Hepatocyte (in vitro differentiated cells): ENCODE results near the gene AEN. TPM values are rescaled to one million over a fixed set of nuclear protein-coding genes. Genes with fewer than 3 reads are reported as not detected.

ENCODE experiments used
- DNase-seq: peaks from one replicate; pipeline ENCODE4 v3.0.0-alpha.2; 2016; ENCODE audit warnings: low spot score
- H2AFZ ChIP-seq: fragments of 200-600 bp; sonication (generic); 2 replicates; pipeline ENCODE4 v1.6.0; 2016; ENCODE audit warnings: antibody characterized with exemption, mild to moderate bottlenecking
- H3K27ac ChIP-seq: fragments of 200-600 bp; sonication (generic); 2 replicates; pipeline ENCODE4 v1.5.1; 2016; ENCODE audit warnings: mild to moderate bottlenecking
- H3K27me3 ChIP-seq: fragments of 200-600 bp; sonication (generic); 2 replicates; pipeline ENCODE4 v1.6.1; 2016
- H3K36me3 ChIP-seq: fragments of 200-600 bp; sonication (generic); replicated peaks from 2 replicates; pipeline ENCODE4 v1.5.1; 2016; ENCODE audit warnings: low read depth; ENCODE audit not compliant: insufficient read depth
- H3K4me1 ChIP-seq: fragments of 200-600 bp; sonication (generic); 2 replicates; pipeline ENCODE4 v1.5.1; 2016; ENCODE audit warnings: mild to moderate bottlenecking, moderate library complexity; ENCODE audit not compliant: insufficient read depth
- H3K4me2 ChIP-seq: fragments of 200-600 bp; sonication (generic); 2 replicates; pipeline ENCODE4 v1.6.0; 2016
- H3K4me3 ChIP-seq: fragments of 200-600 bp; sonication (generic); 2 replicates; pipeline ENCODE4 v1.5.1; 2016; ENCODE audit warnings: mild to moderate bottlenecking
- H3K79me2 ChIP-seq: fragments of 200-600 bp; sonication (generic); 2 replicates; pipeline ENCODE4 v1.6.0; 2017; ENCODE audit warnings: mild to moderate bottlenecking
- H3K9me2 ChIP-seq: fragments of 200-600 bp; sonication (generic); replicated peaks from 2 replicates; pipeline ENCODE4 v1.6.0; 2017; ENCODE audit warnings: mild to moderate bottlenecking; ENCODE audit not compliant: insufficient read depth
- H3K9me3 ChIP-seq: fragments of 200-600 bp; sonication (generic); 2 replicates; pipeline ENCODE4 v1.5.1; 2016; ENCODE audit warnings: low read depth, mild to moderate bottlenecking
- H4K20me1 ChIP-seq: fragments of 200-600 bp; sonication (generic); 2 replicates; pipeline ENCODE4 v1.6.0; 2016; ENCODE audit warnings: mild to moderate bottlenecking; ENCODE audit not compliant: insufficient read depth, poor library complexity, severe bottlenecking
- EZH2 ChIP-seq: fragments of 200-600 bp; sonication (generic); IDR thresholded peaks from 2 replicates; pipeline ENCODE4 v1.6.1; 2016; ENCODE audit warnings: antibody characterized with exemption, mild to moderate bottlenecking, borderline replicate concordance
- EZH2phosphoT487 ChIP-seq: fragments of 200-600 bp; sonication (generic); IDR thresholded peaks from one replicate; pipeline ENCODE4 v1.6.1; 2018; ENCODE audit warnings: antibody characterized with exemption, mild to moderate bottlenecking, low read depth, moderate library complexity; ENCODE audit not compliant: unreplicated experiment, severe bottlenecking
- WGBS: methylation state at CpG from one replicate; pipeline ENCODE4 v1.1.6; 2016; ENCODE audit warnings: low lambda C conversion rate; ENCODE audit errors: missing lambda C conversion rate; 5-methylcytosine and 5-hydroxymethylcytosine counted together
- polyA plus RNA-seq: library from polyadenylated mRNA; unstranded; fragments of >200 nt; fragmentation: Nextera tagmentation; extraction: Ambion mirVana; gene quantifications from 2 replicates; pipeline ENCODE4 v1.2.1, GENCODE V29; 2016
- total RNA-seq: library from RNA; depleted of rRNA; stranded (reverse); fragments of >200 nt; gene quantifications from 2 replicates; pipeline ENCODE4 v1.2.3, GENCODE V29; 2014
- TF ChIP-seq, protein P1 (sequence below): fragments of 200-600 bp; sonication (generic); IDR thresholded peaks from 2 replicates; pipeline ENCODE4 v1.5.1; 2016; ENCODE audit warnings: antibody characterized with exemption, mild to moderate bottlenecking; ENCODE audit not compliant: poor library complexity

AEN gene
- total and polyA plus RNA-seq, 2 experiments from 2014 or later, result 18.3 to 25.0 TPM

DNA sequence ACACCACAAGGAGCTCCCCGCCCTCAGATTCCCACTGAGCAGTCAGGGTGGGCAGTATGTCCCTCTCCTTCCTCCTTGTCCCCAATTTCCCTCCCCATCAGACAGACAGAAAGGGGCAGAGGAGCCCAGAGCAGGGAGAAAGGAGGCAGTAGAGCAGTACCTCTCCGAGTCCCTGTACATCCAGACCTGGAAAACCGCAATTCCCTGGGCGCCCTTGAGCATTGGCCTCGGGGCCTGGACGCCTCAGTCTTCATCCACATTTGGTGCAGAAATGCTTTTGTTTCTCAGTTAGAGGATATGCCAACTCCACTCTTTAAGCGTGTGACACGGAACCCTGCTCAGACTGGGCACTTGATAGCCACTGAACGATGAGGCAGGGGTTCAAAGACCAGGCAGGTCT lies 23.6 kb downstream of the AEN start:
- H3K79me2 ChIP-seq, result no peaks in the 10 kb centered on the region
- H3K4me3 ChIP-seq, result no peak overlapping the region
- no peak for DNase-seq
- whole genome bisulfite sequencing, result 87% methylated on average over 9 of the region's 9 CpGs
- no peak overlapping the region for H3K4me2 ChIP-seq
- H3K36me3 ChIP-seq, result no peaks in the 10 kb centered on the region
- no peaks in the 10 kb centered on the region for H4K20me1 ChIP-seq
- no peaks in the 10 kb centered on the region for H3K9me2 ChIP-seq
- H3K27ac ChIP-seq, result no peak overlapping the region
- peaks cover 5% of the 10 kb centered on the region for H3K4me1 ChIP-seq
- no peak overlapping the region for H2AFZ ChIP-seq
- no peak for TF ChIP-seq EZH2
- TF ChIP-seq, protein P1, sequence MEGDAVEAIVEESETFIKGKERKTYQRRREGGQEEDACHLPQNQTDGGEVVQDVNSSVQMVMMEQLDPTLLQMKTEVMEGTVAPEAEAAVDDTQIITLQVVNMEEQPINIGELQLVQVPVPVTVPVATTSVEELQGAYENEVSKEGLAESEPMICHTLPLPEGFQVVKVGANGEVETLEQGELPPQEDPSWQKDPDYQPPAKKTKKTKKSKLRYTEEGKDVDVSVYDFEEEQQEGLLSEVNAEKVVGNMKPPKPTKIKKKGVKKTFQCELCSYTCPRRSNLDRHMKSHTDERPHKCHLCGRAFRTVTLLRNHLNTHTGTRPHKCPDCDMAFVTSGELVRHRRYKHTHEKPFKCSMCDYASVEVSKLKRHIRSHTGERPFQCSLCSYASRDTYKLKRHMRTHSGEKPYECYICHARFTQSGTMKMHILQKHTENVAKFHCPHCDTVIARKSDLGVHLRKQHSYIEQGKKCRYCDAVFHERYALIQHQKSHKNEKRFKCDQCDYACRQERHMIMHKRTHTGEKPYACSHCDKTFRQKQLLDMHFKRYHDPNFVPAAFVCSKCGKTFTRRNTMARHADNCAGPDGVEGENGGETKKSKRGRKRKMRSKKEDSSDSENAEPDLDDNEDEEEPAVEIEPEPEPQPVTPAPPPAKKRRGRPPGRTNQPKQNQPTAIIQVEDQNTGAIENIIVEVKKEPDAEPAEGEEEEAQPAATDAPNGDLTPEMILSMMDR, result no peak
- no peak for TF ChIP-seq EZH2phosphoT487
- no peaks in the 10 kb centered on the region for H3K27me3 ChIP-seq
- no peaks in the 10 kb centered on the region for H3K9me3 ChIP-seq

DNA sequence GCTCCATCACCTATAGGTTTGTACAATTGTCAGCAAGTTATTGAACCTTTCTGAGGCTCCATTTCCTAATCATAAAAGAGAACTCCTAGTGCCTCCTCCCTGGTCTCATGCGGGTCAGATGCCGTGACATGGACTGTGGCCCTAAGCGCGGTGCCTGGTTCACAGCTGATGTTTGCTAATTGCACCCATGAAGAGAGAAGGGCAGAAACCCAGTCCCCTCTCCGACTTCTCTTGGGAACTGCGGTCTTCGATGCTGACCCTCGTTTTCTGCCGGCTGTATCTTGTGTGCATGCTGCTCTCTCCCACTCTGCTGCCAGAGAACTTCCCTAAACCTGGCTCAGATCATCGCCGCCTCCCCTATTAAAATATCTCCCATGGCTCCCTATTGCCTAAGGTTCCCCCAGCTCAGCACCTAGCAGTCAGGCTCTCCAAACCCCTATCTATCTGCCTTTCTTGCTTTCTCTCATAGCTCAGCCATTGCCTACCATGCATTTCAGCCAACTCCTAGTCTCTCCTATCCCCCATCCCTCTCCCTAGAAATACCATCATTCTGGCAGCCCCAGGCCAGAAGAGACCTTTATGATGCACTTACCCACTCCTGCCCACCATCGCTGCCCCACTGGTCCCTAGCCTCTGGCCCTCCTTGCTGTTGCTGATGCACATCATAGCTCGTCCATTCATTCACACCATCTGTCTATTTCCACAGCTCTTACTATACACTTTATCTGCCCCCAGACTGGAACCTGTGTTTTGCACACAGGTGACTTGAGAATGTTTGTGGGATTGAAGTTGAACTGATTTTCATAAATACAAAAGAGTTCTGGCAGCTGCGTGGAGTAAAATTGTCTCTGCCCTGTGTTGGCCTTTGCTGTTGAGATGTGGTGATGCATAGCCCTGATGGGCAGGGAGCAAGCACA lies 24.3 kb downstream of the AEN start:
- WGBS, result 95% methylated on average over 14 of the region's 14 CpGs
- Histone ChIP-seq H3K4me2 (no peak overlapping the region), H3K36me3 (no peaks in the 10 kb centered on the region), H3K9me2 (no peaks in the 10 kb centered on the region), H4K20me1 (no peaks in the 10 kb centered on the region), H3K27me3 (no peaks in the 10 kb centered on the region), H3K9me3 (no peaks in the 10 kb centered on the region), H3K79me2 (no peaks in the 10 kb centered on the region), H3K27ac (no peak overlapping the region), H3K4me3 (no peak overlapping the region), H3K4me1 (peaks cover 4% of the 10 kb centered on the region), H2AFZ (no peak overlapping the region)
- DNase-seq, result no peak
- TF ChIP-seq, protein P1, result no peak
- TF ChIP-seq EZH2phosphoT487 (no peak), EZH2 (no peak)

DNA sequence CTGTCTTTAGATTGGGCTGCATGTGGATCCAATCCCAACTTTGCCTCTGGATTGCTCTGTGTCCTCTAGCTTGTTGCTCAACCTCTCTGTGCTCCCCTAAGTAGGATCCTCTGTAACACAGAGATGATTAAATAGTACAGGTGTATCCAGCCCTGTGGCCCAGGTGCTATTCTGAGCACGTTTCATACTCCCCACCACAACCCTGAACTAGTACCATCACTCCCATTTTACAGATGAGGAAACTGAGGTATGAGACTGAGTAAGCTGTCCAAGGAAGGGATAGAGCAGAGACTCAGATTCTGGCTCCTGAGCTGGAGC lies 24.9 kb downstream of the AEN start:
- H3K27ac ChIP-seq, result no peak overlapping the region
- H3K4me3 ChIP-seq, result no peak overlapping the region
- no peaks in the 10 kb centered on the region for H4K20me1 ChIP-seq
- H3K4me1 ChIP-seq, result peaks cover 4% of the 10 kb centered on the region
- H3K4me2 ChIP-seq, result no peak overlapping the region
- H3K27me3 ChIP-seq, result no peaks in the 10 kb centered on the region
- no peaks in the 10 kb centered on the region for H3K79me2 ChIP-seq
- no peaks in the 10 kb centered on the region for H3K9me3 ChIP-seq
- no peak for DNase-seq
- WGBS, result 80% methylated on average over 1 of the region's 1 CpG
- no peaks in the 10 kb centered on the region for H3K36me3 ChIP-seq
- H2AFZ ChIP-seq, result no peak overlapping the region
- no peaks in the 10 kb centered on the region for H3K9me2 ChIP-seq
- TF ChIP-seq, protein P1, result no peak
- TF ChIP-seq EZH2 (no peak), EZH2phosphoT487 (no peak)
